ENCODE measurements around the gene IFNG-AS1.

Gene IFNG-AS1

DNA sequence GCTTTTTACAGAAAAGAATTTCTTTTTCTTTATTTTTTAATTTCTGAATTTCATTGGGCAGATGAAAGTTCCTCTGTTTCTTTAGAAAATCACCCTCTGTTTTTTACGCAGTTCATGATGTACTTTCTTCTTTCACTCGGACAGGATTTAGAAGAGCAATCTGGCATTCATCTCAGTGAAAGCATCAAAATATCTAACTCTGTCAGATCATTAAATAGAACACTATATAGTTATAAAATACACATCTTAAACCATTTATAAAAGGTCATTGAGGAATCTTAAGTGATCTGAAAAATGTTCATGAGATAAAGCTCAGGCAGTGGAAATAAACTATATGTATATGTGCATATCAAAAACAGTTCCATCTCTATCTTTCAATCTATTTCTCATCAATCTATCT, 3.9 kb downstream of the IFNG-AS1 start:
- Histone ChIP-seq H3K4me2 (ENCODE audit: low read length) (peak overlapping the region; percentile 70), H3K36me3 (ENCODE audit: insufficient read depth, low read length) (peaks cover 29% of the 10 kb centered on the region), H3K27ac (ENCODE audit: low read depth, low read length, poor library complexity, severe bottlenecking) (peak overlapping the region; percentile 94), H3K9me2 (ENCODE audit: low read depth, low read length) (no peaks in the 10 kb centered on the region), H3F3A (ENCODE audit: insufficient read depth, low read length) (no peaks in the 10 kb centered on the region), H3K79me2 (ENCODE audit: insufficient read depth, low read length) (peaks cover 25% of the 10 kb centered on the region; the same call in 1 of the 2 replicates), H4K20me1 (ENCODE audit: insufficient read depth, low read length) (no peaks in the 10 kb centered on the region), H3K9me3 (ENCODE audit: low read length) (no peaks in the 10 kb centered on the region), H3K4me3 (ENCODE audit: low read depth, low read length, poor library complexity, severe bottlenecking) (peak overlapping the region; percentile 66), H3K27me3 (ENCODE audit: insufficient read depth, low read length) (no peaks in the 10 kb centered on the region), H3K4me1 (ENCODE audit: insufficient read depth, low read length, severe bottlenecking) (peaks cover 65% of the 10 kb centered on the region), H3K9ac (ENCODE audit: low read length) (peak overlapping the region; percentile 53; the same call in 1 of the 2 replicates), H2AFZ (ENCODE audit: low read length) (no peak overlapping the region)
- TF ChIP-seq, protein P1, sequence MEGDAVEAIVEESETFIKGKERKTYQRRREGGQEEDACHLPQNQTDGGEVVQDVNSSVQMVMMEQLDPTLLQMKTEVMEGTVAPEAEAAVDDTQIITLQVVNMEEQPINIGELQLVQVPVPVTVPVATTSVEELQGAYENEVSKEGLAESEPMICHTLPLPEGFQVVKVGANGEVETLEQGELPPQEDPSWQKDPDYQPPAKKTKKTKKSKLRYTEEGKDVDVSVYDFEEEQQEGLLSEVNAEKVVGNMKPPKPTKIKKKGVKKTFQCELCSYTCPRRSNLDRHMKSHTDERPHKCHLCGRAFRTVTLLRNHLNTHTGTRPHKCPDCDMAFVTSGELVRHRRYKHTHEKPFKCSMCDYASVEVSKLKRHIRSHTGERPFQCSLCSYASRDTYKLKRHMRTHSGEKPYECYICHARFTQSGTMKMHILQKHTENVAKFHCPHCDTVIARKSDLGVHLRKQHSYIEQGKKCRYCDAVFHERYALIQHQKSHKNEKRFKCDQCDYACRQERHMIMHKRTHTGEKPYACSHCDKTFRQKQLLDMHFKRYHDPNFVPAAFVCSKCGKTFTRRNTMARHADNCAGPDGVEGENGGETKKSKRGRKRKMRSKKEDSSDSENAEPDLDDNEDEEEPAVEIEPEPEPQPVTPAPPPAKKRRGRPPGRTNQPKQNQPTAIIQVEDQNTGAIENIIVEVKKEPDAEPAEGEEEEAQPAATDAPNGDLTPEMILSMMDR (IDR thresholded peaks at IDR 0.05; ENCODE audit: low read length), result no peak
- TF ChIP-seq EZH2 (IDR thresholded peaks at IDR 0.05; ENCODE audit: borderline replicate concordance, low read length), result no peak

DNA sequence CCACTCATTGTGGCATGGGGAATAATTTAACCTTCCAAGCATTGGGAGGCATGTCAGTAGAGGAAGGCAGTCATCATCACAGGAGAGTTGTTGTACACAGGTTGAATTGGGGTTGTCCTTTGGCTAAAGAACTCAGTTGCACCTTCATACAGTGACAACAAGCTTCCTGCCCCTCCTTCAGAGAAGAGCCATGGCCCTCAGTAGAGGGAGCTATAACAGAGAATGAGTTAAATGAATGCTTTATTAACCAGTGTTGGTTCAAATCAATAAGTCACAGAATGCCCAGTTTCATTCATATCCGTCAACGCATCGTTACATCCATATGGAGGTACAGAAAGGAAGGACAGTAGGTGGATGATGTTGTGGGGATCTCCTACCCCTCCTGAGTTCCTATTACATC, 4.8 kb downstream of the IFNG-AS1 start:
- H3K36me3 ChIP-seq (ENCODE audit: insufficient read depth, low read length), result peaks cover 32% of the 10 kb centered on the region
- H3K9me3 ChIP-seq (ENCODE audit: low read length), result no peaks in the 10 kb centered on the region
- H3K4me1 ChIP-seq (ENCODE audit: insufficient read depth, low read length, severe bottlenecking), result peaks cover 56% of the 10 kb centered on the region
- H3K4me2 ChIP-seq (ENCODE audit: low read length), result peak overlapping the region; percentile 70; the same call in 1 of the 2 replicates
- no peaks in the 10 kb centered on the region for H4K20me1 ChIP-seq (ENCODE audit: insufficient read depth, low read length)
- H3F3A ChIP-seq (ENCODE audit: insufficient read depth, low read length), result no peaks in the 10 kb centered on the region
- H3K9me2 ChIP-seq (ENCODE audit: low read depth, low read length), result no peaks in the 10 kb centered on the region
- H3K79me2 ChIP-seq (ENCODE audit: insufficient read depth, low read length), result peaks cover 25% of the 10 kb centered on the region; the same call in 1 of the 2 replicates
- peak overlapping the region; percentile 94 for H3K27ac ChIP-seq (ENCODE audit: low read depth, low read length, poor library complexity, severe bottlenecking)
- TF ChIP-seq EZH2 (IDR thresholded peaks at IDR 0.05; ENCODE audit: borderline replicate concordance, low read length), result no peak
- TF ChIP-seq, protein P1 (IDR thresholded peaks at IDR 0.05; ENCODE audit: low read length), result peak; percentile 51; the same call in 1 of the 2 replicates
- no peak overlapping the region for H3K9ac ChIP-seq (ENCODE audit: low read length)
- H3K4me3 ChIP-seq (ENCODE audit: low read depth, low read length, poor library complexity, severe bottlenecking), result no peak overlapping the region
- H3K27me3 ChIP-seq (ENCODE audit: insufficient read depth, low read length), result no peaks in the 10 kb centered on the region
- no peak overlapping the region for H2AFZ ChIP-seq (ENCODE audit: low read length)

DNA sequence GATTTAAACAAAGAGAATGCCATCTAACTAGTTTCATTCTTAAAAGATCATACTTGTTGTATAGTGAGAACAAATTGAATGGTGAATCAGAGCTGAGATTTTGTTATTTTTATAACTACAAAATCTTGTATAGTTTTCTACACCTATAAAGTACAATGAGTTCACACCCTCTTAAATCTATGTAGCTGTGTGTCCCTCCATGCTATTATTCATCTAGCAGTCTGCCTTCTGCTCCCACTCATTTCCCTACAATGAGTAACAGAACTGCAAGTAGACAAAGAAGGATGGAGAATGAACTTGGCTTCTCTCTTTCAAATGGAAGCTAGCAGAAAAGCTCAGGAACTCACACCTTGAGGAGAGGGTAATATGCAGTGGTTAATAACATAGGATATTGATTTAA, 7.1 kb downstream of the IFNG-AS1 start:
- no peaks in the 10 kb centered on the region for H4K20me1 ChIP-seq (ENCODE audit: insufficient read depth, low read length)
- H3K9me3 ChIP-seq (ENCODE audit: low read length), result no peaks in the 10 kb centered on the region
- no peaks in the 10 kb centered on the region for H3F3A ChIP-seq (ENCODE audit: insufficient read depth, low read length)
- no peak overlapping the region for H3K4me2 ChIP-seq (ENCODE audit: low read length)
- H3K9ac ChIP-seq (ENCODE audit: low read length), result no peak overlapping the region
- no peaks in the 10 kb centered on the region for H3K9me2 ChIP-seq (ENCODE audit: low read depth, low read length)
- peaks cover 25% of the 10 kb centered on the region; the same call in 1 of the 2 replicates for H3K79me2 ChIP-seq (ENCODE audit: insufficient read depth, low read length)
- no peak for TF ChIP-seq EZH2 (IDR thresholded peaks at IDR 0.05; ENCODE audit: borderline replicate concordance, low read length)
- H3K4me1 ChIP-seq (ENCODE audit: insufficient read depth, low read length, severe bottlenecking), result peaks cover 38% of the 10 kb centered on the region
- H3K4me3 ChIP-seq (ENCODE audit: low read depth, low read length, poor library complexity, severe bottlenecking), result no peak overlapping the region
- no peak overlapping the region for H3K27ac ChIP-seq (ENCODE audit: low read depth, low read length, poor library complexity, severe bottlenecking)
- no peaks in the 10 kb centered on the region for H3K27me3 ChIP-seq (ENCODE audit: insufficient read depth, low read length)
- peaks cover 36% of the 10 kb centered on the region for H3K36me3 ChIP-seq (ENCODE audit: insufficient read depth, low read length)
- no peak overlapping the region for H2AFZ ChIP-seq (ENCODE audit: low read length)

DNA sequence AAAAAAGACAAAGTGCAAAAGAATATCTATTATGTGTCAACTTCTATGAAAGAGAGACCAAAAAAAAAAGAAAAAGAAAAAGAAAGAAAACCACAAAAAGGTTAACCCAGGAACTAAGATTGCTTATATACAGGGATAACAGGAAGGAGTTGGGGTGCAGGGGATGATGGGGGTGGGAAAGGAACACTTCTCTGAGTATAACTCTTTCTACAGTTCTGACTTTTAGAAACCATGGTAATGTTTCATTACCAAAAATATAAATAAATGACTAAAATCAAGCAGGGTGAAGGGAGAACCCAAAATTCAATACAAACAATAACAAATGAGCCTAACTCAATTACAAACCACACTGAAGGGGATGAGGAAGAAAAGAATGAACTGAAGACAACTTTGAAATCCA, 9.1 kb downstream of the IFNG-AS1 start:
- H2AFZ ChIP-seq (ENCODE audit: low read length), result no peak overlapping the region
- H3K27me3 ChIP-seq (ENCODE audit: insufficient read depth, low read length), result no peaks in the 10 kb centered on the region
- peaks cover 6% of the 10 kb centered on the region; the same call in 1 of the 2 replicates for H3K79me2 ChIP-seq (ENCODE audit: insufficient read depth, low read length)
- H3K36me3 ChIP-seq (ENCODE audit: insufficient read depth, low read length), result peaks cover 40% of the 10 kb centered on the region
- H3F3A ChIP-seq (ENCODE audit: insufficient read depth, low read length), result no peaks in the 10 kb centered on the region
- H3K9me2 ChIP-seq (ENCODE audit: low read depth, low read length), result no peaks in the 10 kb centered on the region
- no peaks in the 10 kb centered on the region for H4K20me1 ChIP-seq (ENCODE audit: insufficient read depth, low read length)
- H3K4me1 ChIP-seq (ENCODE audit: insufficient read depth, low read length, severe bottlenecking), result peaks cover 19% of the 10 kb centered on the region
- H3K9ac ChIP-seq (ENCODE audit: low read length), result no peak overlapping the region
- TF ChIP-seq, protein P1 (IDR thresholded peaks at IDR 0.05; ENCODE audit: low read length), result no peak
- TF ChIP-seq EZH2 (IDR thresholded peaks at IDR 0.05; ENCODE audit: borderline replicate concordance, low read length), result no peak
- H3K4me2 ChIP-seq (ENCODE audit: low read length), result no peak overlapping the region
- H3K27ac ChIP-seq (ENCODE audit: low read depth, low read length, poor library complexity, severe bottlenecking), result no peak overlapping the region
- no peaks in the 10 kb centered on the region for H3K9me3 ChIP-seq (ENCODE audit: low read length)
- H3K4me3 ChIP-seq (ENCODE audit: low read depth, low read length, poor library complexity, severe bottlenecking), result no peak overlapping the region

Data from OCI-LY1 (cell line).